22Rv1 (cell line): Measurements from ENCODE around the gene TTLL10.
"Not testable (repeated sequence)": the region's sequence is repeated elsewhere in the genome, so short reads cannot be mapped to it uniquely, and the experiment has no call there.

Experiments used
- H3K27ac ChIP-seq: fragments of 450-650 bp; 2 replicates; pipeline ENCODE4 v1.5.1; 2017
- CTCF ChIP-seq: fragments of 450-650 bp; IDR thresholded peaks from 2 replicates; pipeline ENCODE4 v1.5.1; 2017; ENCODE audit warnings: mild to moderate bottlenecking
- ZFX ChIP-seq: fragments of 450-650 bp; IDR thresholded peaks from 2 replicates; pipeline ENCODE4 v1.6.1; 2017; ENCODE audit warnings: antibody characterized with exemption, borderline replicate concordance

Gene TTLL10

GRCh38 chr1:1148569-1148968, 25.1 kb upstream of the TTLL10 start:
- TF ChIP-seq ZFX, result no peak
- TF ChIP-seq CTCF, result no peak
- no peak overlapping the region for H3K27ac ChIP-seq

- no peak overlapping the region for H3K27ac ChIP-seq
- TF ChIP-seq CTCF (no peak), ZFX (no peak)
These were observed 24.3 kb upstream of the TTLL10 start for GRCh38 chr1:1149416-1149815.

- TF ChIP-seq CTCF, result no peak
- TF ChIP-seq ZFX, result no peak
- no peak overlapping the region for H3K27ac ChIP-seq
These were observed 23.6 kb upstream of the TTLL10 start for GRCh38 chr1:1150100-1150499.

- H3K27ac ChIP-seq, result no peak overlapping the region
- TF ChIP-seq ZFX, result no peak
- TF ChIP-seq CTCF, result no peak
These were observed 22.4 kb upstream of the TTLL10 start for GRCh38 chr1:1151306-1151705.

GRCh38 chr1:1152431-1152830, 21.2 kb upstream of the TTLL10 start:
- H3K27ac ChIP-seq, result not testable (repeated sequence)

GRCh38 chr1:1153215-1153614, 20.5 kb upstream of the TTLL10 start:
- not testable (repeated sequence) for H3K27ac ChIP-seq

GRCh38 chr1:1153874-1154273, 19.8 kb upstream of the TTLL10 start:
- TF ChIP-seq ZFX (no peak), CTCF (no peak)
- H3K27ac ChIP-seq, result no peak overlapping the region

- no peak overlapping the region for H3K27ac ChIP-seq
- TF ChIP-seq CTCF, result no peak
- no peak for TF ChIP-seq ZFX
These were observed 18.4 kb upstream of the TTLL10 start for GRCh38 chr1:1155258-1155657.
